ENCODE measurements around the gene NKRF.

DNA sequence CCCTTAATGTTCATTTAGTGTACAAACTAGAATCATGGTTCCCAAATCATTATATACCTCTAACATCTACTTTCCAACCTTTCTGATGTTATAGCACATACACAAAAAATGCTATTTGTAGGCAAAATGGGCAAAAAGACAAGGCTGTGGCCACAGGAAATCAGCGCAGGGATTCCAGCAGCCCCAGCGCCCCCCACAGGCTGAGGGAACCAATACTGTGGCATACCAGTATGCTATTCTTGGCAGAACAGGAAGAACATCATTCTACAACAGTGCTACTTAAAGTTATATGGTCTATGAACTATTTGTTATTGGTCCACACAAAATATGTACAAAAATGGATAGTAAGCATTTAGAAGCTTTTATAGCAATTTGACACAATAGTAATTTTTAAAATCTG is 66.4 kb downstream of the NKRF start:
- TF ChIP-seq, protein P1, sequence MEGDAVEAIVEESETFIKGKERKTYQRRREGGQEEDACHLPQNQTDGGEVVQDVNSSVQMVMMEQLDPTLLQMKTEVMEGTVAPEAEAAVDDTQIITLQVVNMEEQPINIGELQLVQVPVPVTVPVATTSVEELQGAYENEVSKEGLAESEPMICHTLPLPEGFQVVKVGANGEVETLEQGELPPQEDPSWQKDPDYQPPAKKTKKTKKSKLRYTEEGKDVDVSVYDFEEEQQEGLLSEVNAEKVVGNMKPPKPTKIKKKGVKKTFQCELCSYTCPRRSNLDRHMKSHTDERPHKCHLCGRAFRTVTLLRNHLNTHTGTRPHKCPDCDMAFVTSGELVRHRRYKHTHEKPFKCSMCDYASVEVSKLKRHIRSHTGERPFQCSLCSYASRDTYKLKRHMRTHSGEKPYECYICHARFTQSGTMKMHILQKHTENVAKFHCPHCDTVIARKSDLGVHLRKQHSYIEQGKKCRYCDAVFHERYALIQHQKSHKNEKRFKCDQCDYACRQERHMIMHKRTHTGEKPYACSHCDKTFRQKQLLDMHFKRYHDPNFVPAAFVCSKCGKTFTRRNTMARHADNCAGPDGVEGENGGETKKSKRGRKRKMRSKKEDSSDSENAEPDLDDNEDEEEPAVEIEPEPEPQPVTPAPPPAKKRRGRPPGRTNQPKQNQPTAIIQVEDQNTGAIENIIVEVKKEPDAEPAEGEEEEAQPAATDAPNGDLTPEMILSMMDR (IDR thresholded peaks at IDR 0.05; ENCODE audit: insufficient read depth, low read depth, low read length): no peak
- TF ChIP-seq EZH2 (IDR thresholded peaks at IDR 0.05; ENCODE audit: insufficient read depth, low read length): no peak

Measured in astrocyte (in vitro differentiated cells and primary cell).